GM23248 (cell line): ENCODE data around the gene RTN4.

Source experiments
- EZH2 ChIP-seq: fragments of 200-600 bp; sonication (generic); IDR thresholded peaks from 2 replicates; pipeline ENCODE4 v1.6.1; 2018; ENCODE audit warnings: antibody characterized with exemption, mild to moderate bottlenecking; ENCODE audit not compliant: insufficient read depth, poor library complexity, severe bottlenecking
- EZH2phosphoT487 ChIP-seq: fragments of 200-600 bp; sonication (generic); IDR thresholded peaks from 2 replicates; pipeline ENCODE4 v1.6.1; 2018; ENCODE audit warnings: antibody characterized with exemption, moderate library complexity, mild to moderate bottlenecking, low read depth; ENCODE audit not compliant: insufficient read depth

GRCh38 chr2:55080204-55080738, 30.0 kb upstream of the RTN4 start:
- TF ChIP-seq EZH2phosphoT487 (no peak), EZH2 (no peak)
